Esophagus muscularis mucosa (tissue), 4 donors: Measurements from ENCODE around the gene IDH2. TPM values are rescaled to one million over a fixed set of nuclear protein-coding genes. Genes with fewer than 3 reads are reported as not detected.
"Not testable (repeated sequence)": the region's sequence is repeated elsewhere in the genome, so short reads cannot be mapped to it uniquely, and the experiment has no call there.

Experiments used
- DNase-seq: peaks from one replicate; pipeline ENCODE4 v3.0.0-alpha.2; 2017; ENCODE audit errors: extremely low spot score
- H3K27ac ChIP-seq, 4 donors: fragments of 200-600 bp; sonication (generic); replicated peaks in 1 of 4; 1 replicate in 3 of 4; 2 replicates in 1 of 4; pipeline ENCODE4 v1.5.1; 2016 to 2019; ENCODE audit warnings: mild to moderate bottlenecking in 1 of 4
- H3K27me3 ChIP-seq, 4 donors: fragments of 200-600 bp; sonication (generic); one replicate each; pipeline versions ENCODE4 v1.5.1 to v1.6.0; 2016 to 2019
- H3K36me3 ChIP-seq, 4 donors: fragments of 200-600 bp; sonication (generic); one replicate each; pipeline ENCODE4 v1.5.1; 2016 to 2019
- H3K4me1 ChIP-seq, 4 donors: fragments of 200-600 bp; sonication (generic); one replicate each; pipeline ENCODE4 v1.5.1; 2016 to 2019
- H3K4me3 ChIP-seq, 4 donors: fragments of 200-600 bp; sonication (generic); 1 replicate in 2 of 4; 2 replicates in 2 of 4; pipeline ENCODE4 v1.5.1; 2016 to 2019; ENCODE audit warnings: mild to moderate bottlenecking in 4 of 4, moderate library complexity in 1 of 4
- H3K9me3 ChIP-seq, 4 donors: fragments of 200-600 bp; sonication (generic); 1 replicate in 3 of 4; 2 replicates in 1 of 4; pipeline ENCODE4 v1.5.1; 2016 to 2019
- EP300 ChIP-seq: sonication (generic); formaldehyde crosslinking; IDR thresholded peaks from one replicate; pipeline ENCODE4 v1.6.1; 2017; ENCODE audit warnings: antibody characterized with exemption
- POLR2A ChIP-seq: fragments of 450-650 bp; IDR thresholded peaks from one replicate; pipeline ENCODE4 v1.6.1; 2017; ENCODE audit warnings: antibody characterized with exemption, moderate library complexity, mild to moderate bottlenecking, low read depth
- POLR2AphosphoS5 ChIP-seq, 2 donors: sonication (generic); formaldehyde crosslinking; IDR thresholded peaks; one replicate each; pipeline ENCODE4 v1.6.1; 2017; ENCODE audit warnings: antibody characterized with exemption in 2 of 2
- WGBS: methylation state at CpG from one replicate; pipeline ENCODE4 v1.1.5; 2018; 5-methylcytosine and 5-hydroxymethylcytosine counted together
- intact Hi-C: fragments of 100-400 bp; cut with DNase I; formaldehyde crosslinking; loops from one replicate; pipeline ENCODE4 v1.15.1; 2023
- total RNA-seq, 4 donors: library from RNA; depleted of rRNA; stranded (reverse); fragments of >200 nt; gene quantifications; one replicate each; pipeline versions ENCODE4 v1.1.0 to v1.2.1, GENCODE V29; 2016
- TF ChIP-seq, protein P1 (sequence below), 3 experiments: fragments of 200-600 bp in 2 of 3; fragments of 450-650 bp in 1 of 3; sonication (generic) in 2 of 3; IDR thresholded peaks; one replicate each; pipeline ENCODE4 v1.5.1; 2017 to 2019; ENCODE audit warnings: antibody characterized with exemption in 3 of 3, mild to moderate bottlenecking in 2 of 3, moderate library complexity in 1 of 3

IDH2 gene
- total RNA-seq, 4 donors from 2014 or later, result 119 to 228 (median 171) TPM

DNA sequence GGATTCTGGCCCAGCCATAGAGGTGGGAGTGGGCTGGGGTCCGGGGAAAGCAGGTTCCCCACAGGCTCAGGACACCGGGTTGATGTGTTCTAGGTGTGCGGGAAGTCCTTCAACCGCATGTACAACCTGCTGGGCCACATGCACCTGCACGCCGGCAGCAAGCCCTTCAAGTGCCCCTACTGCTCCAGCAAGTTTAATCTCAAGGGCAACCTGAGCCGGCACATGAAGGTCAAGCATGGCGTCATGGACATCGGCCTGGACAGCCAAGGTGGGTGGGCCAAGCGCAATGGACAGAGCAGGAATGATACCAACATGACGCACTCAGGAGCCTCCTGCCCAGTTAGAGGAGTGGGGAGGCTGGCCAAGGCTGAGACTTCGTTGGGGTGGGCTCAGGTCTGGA, 28.2 kb downstream of the IDH2 start:
- no peaks in the 10 kb centered on the region for H3K9me3 ChIP-seq
- H3K4me3 ChIP-seq, result no peak overlapping the region
- WGBS, result 94% methylated on average over 9 of the region's 12 CpGs
- peaks cover 7 to 56% (median 33%) of the 10 kb centered on the region in 4 donors for H3K36me3 ChIP-seq
- DNase-seq, result no peak
- no peaks in the 10 kb centered on the region for H3K27me3 ChIP-seq
- TF ChIP-seq POLR2AphosphoS5 (IDR thresholded peaks at IDR 0.05) (no peak), EP300 (no peak), POLR2A (no peak)
- TF ChIP-seq, protein P1, sequence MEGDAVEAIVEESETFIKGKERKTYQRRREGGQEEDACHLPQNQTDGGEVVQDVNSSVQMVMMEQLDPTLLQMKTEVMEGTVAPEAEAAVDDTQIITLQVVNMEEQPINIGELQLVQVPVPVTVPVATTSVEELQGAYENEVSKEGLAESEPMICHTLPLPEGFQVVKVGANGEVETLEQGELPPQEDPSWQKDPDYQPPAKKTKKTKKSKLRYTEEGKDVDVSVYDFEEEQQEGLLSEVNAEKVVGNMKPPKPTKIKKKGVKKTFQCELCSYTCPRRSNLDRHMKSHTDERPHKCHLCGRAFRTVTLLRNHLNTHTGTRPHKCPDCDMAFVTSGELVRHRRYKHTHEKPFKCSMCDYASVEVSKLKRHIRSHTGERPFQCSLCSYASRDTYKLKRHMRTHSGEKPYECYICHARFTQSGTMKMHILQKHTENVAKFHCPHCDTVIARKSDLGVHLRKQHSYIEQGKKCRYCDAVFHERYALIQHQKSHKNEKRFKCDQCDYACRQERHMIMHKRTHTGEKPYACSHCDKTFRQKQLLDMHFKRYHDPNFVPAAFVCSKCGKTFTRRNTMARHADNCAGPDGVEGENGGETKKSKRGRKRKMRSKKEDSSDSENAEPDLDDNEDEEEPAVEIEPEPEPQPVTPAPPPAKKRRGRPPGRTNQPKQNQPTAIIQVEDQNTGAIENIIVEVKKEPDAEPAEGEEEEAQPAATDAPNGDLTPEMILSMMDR (IDR thresholded peaks at IDR 0.05), result no peak
- H3K27ac ChIP-seq, result peak overlapping the region in 1 of 4 donors; percentile 66
- intact Hi-C loops, result loop anchor here (5.0 kb wide), 3 partner anchors 162 to 322 kb away; partner anchors contain the start of genes AP3S2, ARPIN and MESP1
- peaks cover 5 to 39% (median 32%) of the 10 kb centered on the region in 4 donors for H3K4me1 ChIP-seq

DNA sequence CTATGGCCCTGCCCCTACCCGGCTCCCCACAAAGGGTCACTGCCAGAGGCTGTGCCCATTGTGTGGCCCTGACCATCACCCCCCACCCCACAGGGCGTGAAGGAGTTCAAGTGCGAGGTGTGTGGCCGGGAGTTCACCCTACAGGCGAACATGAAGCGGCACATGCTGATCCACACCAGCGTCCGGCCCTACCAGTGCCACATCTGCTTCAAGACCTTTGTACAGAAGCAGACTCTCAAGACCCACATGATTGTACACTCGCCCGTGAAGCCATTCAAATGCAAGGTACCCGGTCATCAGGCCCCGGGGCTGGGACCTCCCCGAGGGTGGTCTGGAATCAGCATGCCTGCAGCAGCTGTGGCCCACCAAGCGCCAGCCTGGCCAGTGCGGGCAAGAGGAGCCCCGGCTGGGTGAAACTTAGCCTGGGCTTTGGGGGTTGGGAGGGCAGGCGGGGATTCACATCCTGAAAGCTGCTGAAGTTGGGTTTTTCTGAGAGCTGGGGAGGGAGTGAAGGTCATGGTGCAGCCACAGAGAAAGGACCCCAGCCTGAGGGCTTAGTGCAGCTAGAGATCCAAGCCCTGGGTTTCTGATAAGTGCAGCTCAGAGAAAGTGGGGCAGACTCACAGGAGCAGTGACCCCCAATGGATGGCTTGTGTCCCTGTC, 29.2 kb downstream of the IDH2 start:
- H3K27ac ChIP-seq, result no peak overlapping the region
- no peaks in the 10 kb centered on the region for H3K9me3 ChIP-seq
- peaks cover 7 to 54% (median 34%) of the 10 kb centered on the region in 4 donors for H3K36me3 ChIP-seq
- H3K27me3 ChIP-seq, result no peaks in the 10 kb centered on the region
- 86% methylated on average over 16 of the region's 17 CpGs for WGBS
- TF ChIP-seq POLR2A (no peak), EP300 (no peak), POLR2AphosphoS5 (IDR thresholded peaks at IDR 0.05) (no peak)
- TF ChIP-seq, protein P1 (IDR thresholded peaks at IDR 0.05), result no peak
- intact Hi-C loops, result loop anchor here (5.0 kb wide), 3 partner anchors 161 to 321 kb away; partner anchors contain the start of genes AP3S2, ARPIN and MESP1
- no peak for DNase-seq
- H3K4me3 ChIP-seq, result no peak overlapping the region
- H3K4me1 ChIP-seq, result peaks cover 5 to 39% (median 32%) of the 10 kb centered on the region in 4 donors

DNA sequence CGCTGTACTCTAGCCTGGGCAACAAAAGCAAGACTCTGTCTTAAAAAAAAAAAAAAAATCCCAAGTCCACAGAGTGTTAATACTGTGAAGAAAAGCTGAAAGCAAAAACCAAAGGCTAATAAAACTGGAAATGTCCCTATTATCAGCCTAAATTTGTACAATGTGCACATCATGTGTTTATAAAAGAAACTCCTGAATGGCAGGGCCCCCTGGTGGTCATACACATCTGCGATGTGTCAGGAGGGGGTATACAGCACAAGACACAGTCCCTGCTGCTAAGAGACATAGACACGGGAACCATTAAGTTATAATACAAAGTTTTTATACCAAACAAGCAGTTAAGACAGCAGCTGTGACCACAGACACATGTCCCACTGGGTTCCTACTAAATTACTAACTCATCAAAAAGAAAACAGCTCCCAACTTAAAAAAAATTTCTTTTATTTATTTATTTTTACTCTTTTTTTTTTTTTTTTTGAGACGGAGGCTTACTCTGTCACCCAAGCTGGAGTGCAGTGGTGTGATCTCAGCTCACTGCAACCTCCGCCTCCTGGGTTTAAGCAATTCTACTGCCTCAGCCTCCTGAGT, 31.0 kb downstream of the IDH2 start:
- TF ChIP-seq EP300, result no peak
- peak; percentile 31 to 38 for TF ChIP-seq POLR2AphosphoS5 (IDR thresholded peaks at IDR 0.05)
- TF ChIP-seq, protein P1 (IDR thresholded peaks at IDR 0.05), result peak; percentile 74 to 82 (median 77)
- peaks cover 7 to 65% (median 43%) of the 10 kb centered on the region in 4 donors for H3K36me3 ChIP-seq
- whole genome bisulfite sequencing, result 37% methylated on average over 5 of the region's 5 CpGs

DNA sequence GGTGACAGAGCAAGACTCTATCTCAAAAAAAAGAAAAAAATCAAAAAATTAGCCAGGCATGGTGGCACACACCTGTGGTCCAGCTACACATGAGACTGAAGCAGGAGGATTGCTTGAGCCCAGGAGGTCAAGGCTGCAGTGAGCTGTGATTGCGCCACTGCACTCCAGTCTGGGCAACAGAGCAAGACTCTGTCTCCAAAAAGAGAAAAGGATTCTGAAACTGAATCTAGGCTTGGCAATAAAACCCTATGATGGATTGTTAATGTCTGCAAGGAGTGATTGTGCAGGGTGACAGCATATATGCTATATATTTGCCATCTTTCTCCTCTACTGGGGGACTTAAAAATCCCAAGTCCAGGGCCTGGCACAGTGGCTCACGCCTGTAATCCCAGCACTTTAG, 31.6 kb downstream of the IDH2 start:
- 100% methylated on average over 2 of the region's 2 CpGs for WGBS
- DNase-seq, H3K4me3 ChIP-seq, H3K27me3 ChIP-seq, H3K9me3 ChIP-seq: not testable (repeated sequence)
- intact Hi-C loops, result loop anchor here (5.0 kb wide), 3 partner anchors 158 to 318 kb away; partner anchors contain the start of genes AP3S2, ARPIN and MESP1
- peak overlapping the region in 3 of 4 donors; percentile 11 to 55 (median 45) for H3K27ac ChIP-seq
- H3K4me1 ChIP-seq, result peaks cover 7 to 30% (median 23%) of the 10 kb centered on the region in 4 donors
- H3K36me3 ChIP-seq, result peaks cover 7 to 58% (median 38%) of the 10 kb centered on the region in 4 donors

More for the DNA sequence above, 31.0 kb downstream of the IDH2 start:
- no peak for DNase-seq
- intact Hi-C loops, result loop anchor here (5.0 kb wide), 3 partner anchors 159 to 319 kb away; partner anchors contain the start of genes AP3S2, ARPIN and MESP1
- no peaks in the 10 kb centered on the region for H3K27me3 ChIP-seq
- H3K4me3 ChIP-seq, result no peak overlapping the region
- H3K27ac ChIP-seq, result peak overlapping the region; percentile 11 to 55 (median 41)
- H3K9me3 ChIP-seq, result no peaks in the 10 kb centered on the region
- peaks cover 5 to 32% (median 28%) of the 10 kb centered on the region in 4 donors for H3K4me1 ChIP-seq

DNA sequence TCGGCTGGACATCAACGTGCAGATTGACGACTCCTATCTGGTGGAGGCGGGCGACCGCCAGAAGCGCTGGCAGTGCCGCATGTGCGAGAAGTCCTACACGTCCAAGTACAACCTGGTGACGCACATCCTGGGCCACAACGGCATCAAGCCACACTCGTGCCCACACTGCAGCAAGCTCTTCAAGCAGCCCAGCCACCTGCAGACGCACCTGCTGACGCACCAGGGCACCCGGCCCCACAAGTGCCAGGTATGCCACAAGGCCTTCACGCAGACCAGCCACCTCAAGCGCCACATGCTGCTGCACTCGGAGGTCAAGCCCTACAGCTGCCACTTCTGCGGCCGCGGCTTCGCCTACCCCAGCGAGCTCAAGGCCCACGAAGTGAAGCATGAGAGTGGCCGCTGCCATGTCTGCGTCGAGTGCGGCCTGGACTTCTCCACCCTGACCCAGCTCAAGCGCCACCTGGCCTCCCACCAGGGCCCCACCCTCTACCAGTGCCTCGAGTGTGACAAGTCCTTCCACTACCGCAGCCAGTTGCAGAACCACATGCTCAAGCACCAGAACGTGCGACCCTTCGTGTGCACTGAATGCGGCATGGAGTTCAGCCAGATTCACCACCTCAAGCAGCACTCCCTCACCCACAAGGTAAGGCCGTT, 34.2 kb downstream of the IDH2 start:
- H3K27me3 ChIP-seq, result no peaks in the 10 kb centered on the region
- peaks cover 5 to 32% (median 25%) of the 10 kb centered on the region in 4 donors for H3K36me3 ChIP-seq
- TF ChIP-seq POLR2AphosphoS5 (IDR thresholded peaks at IDR 0.05) (no peak), EP300 (no peak), POLR2A (no peak)
- TF ChIP-seq, protein P1 (IDR thresholded peaks at IDR 0.05), result no peak
- intact Hi-C loops, result loop anchor here (5.0 kb wide), 1 partner anchor 66 kb away; the partner anchor contains the start of gene ZNF710
- WGBS, result 94% methylated on average over 19 of the region's 37 CpGs
- DNase-seq, result no peak
- no peak overlapping the region for H3K27ac ChIP-seq
- H3K4me3 ChIP-seq, result no peak overlapping the region
- H3K9me3 ChIP-seq, result no peaks in the 10 kb centered on the region
- H3K4me1 ChIP-seq, result peaks cover 29 to 47% (median 43%) of the 10 kb centered on the region in 4 donors
